Measurements from ENCODE around the gene CR1.

CR1 gene

GRCh38 chr1:207603777-207604176 is 107.8 kb downstream of the CR1 start:
- TF ChIP-seq EZH2 (IDR thresholded peaks at IDR 0.05; ENCODE audit: borderline replicate concordance, low read depth, low read length, severe bottlenecking) (no peak), CTCF (IDR thresholded peaks at IDR 0.05; ENCODE audit: borderline replicate concordance, extremely low read depth, low read length, poor library complexity, severe bottlenecking) (no peak)
- Histone ChIP-seq H3K27ac (ENCODE audit: low read length) (no peak overlapping the region), H3K27me3 (ENCODE audit: insufficient read depth, low read length, poor library complexity) (peaks cover 17% of the 10 kb centered on the region), H3K4me3 (ENCODE audit: low read depth in 1 of 2, low read length in 2 of 2) (no peak overlapping the region), H3K4me1 (ENCODE audit: insufficient read depth, low read length) (no peaks in the 10 kb centered on the region), H3K36me3 (ENCODE audit: insufficient read depth, low read length) (no peaks in the 10 kb centered on the region), H3K9ac (ENCODE audit: low read depth, low read length) (no peak overlapping the region), H2AFZ (ENCODE audit: low read depth, low read length) (no peak overlapping the region), H3K4me2 (ENCODE audit: insufficient read depth, low read length) (no peak overlapping the region), H3K9me3 (ENCODE audit: insufficient read depth, low read length, severe bottlenecking) (no peaks in the 10 kb centered on the region), H4K20me1 (ENCODE audit: insufficient read depth, low read length) (no peaks in the 10 kb centered on the region), H3K79me2 (ENCODE audit: insufficient read depth, low read length) (no peaks in the 10 kb centered on the region)
- DNase-seq (no peak), ATAC-seq (ENCODE audit: insufficient read depth, low read depth) (no peak)

DNA sequence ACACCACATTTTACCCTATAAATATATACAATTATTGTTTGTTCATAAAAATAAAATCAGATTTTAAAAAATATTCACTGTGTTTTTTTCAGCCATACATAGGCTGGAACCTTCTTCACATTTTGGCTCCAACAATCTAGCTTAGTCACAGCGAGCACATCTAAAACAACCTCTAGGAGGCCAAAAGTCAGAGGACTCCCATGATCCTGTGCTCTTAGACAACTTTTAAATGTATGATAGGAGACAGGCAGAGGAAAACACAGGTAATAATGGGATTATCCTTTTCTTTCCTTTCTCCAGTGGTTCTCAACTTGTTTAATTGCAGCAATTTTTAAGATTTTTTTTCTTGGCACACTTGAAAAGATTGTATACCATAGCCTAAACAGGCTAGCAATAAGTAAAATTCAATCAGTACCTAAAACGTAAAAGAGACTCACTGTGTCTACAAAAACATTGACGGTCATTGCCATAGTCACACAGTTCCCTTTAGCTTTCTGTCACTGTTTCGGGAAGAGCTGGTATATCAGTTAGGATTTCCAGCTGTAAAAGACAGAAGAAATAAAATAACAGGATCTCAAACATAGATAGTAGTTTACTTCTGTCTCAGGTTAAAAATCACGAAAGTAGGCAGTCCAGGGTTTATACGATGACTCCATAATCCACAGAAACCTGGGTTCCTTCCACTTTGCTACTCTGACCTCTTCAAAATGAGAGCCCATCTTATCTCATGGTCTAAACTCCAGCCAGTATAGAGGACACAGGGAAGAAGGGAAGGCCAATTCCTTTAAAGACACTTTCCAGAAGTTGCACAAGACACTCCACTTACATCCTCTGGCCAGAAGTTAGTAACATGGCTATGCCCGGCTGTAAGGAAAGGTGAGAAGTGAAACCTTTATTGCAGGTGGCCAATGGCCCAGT is 109.7 kb downstream of the CR1 start:
- no peak overlapping the region for H3K4me2 ChIP-seq (ENCODE audit: insufficient read depth, low read length)
- peaks cover 16% of the 10 kb centered on the region for H3K27me3 ChIP-seq (ENCODE audit: insufficient read depth, low read length, poor library complexity)
- H4K20me1 ChIP-seq (ENCODE audit: insufficient read depth, low read length): no peaks in the 10 kb centered on the region
- TF ChIP-seq EZH2 (IDR thresholded peaks at IDR 0.05; ENCODE audit: borderline replicate concordance, low read depth, low read length, severe bottlenecking) (no peak), CTCF (IDR thresholded peaks at IDR 0.05; ENCODE audit: borderline replicate concordance, extremely low read depth, low read length, poor library complexity, severe bottlenecking) (no peak)
- DNase-seq (no peak), ATAC-seq (ENCODE audit: insufficient read depth, low read depth) (no peak)
- no peaks in the 10 kb centered on the region for H3K79me2 ChIP-seq (ENCODE audit: insufficient read depth, low read length)
- H3K9ac ChIP-seq (ENCODE audit: low read depth, low read length): no peak overlapping the region
- H3K4me3 ChIP-seq (ENCODE audit: low read depth in 1 of 2, low read length in 2 of 2): no peak overlapping the region
- no peaks in the 10 kb centered on the region for H3K4me1 ChIP-seq (ENCODE audit: insufficient read depth, low read length)
- H3K36me3 ChIP-seq (ENCODE audit: insufficient read depth, low read length): no peaks in the 10 kb centered on the region
- H3K9me3 ChIP-seq (ENCODE audit: insufficient read depth, low read length, severe bottlenecking): no peaks in the 10 kb centered on the region
- no peak overlapping the region for H2AFZ ChIP-seq (ENCODE audit: low read depth, low read length)
- H3K27ac ChIP-seq (ENCODE audit: low read length): no peak overlapping the region

GRCh38 chr1:207606362-207606755 is 110.4 kb downstream of the CR1 start:
- Histone ChIP-seq H3K27me3 (ENCODE audit: insufficient read depth, low read length, poor library complexity) (peaks cover 16% of the 10 kb centered on the region), H3K4me1 (ENCODE audit: insufficient read depth, low read length) (no peaks in the 10 kb centered on the region), H4K20me1 (ENCODE audit: insufficient read depth, low read length) (no peaks in the 10 kb centered on the region), H3K4me2 (ENCODE audit: insufficient read depth, low read length) (no peak overlapping the region), H3K27ac (ENCODE audit: low read length) (no peak overlapping the region), H3K4me3 (ENCODE audit: low read depth in 1 of 2, low read length in 2 of 2) (no peak overlapping the region), H3K36me3 (ENCODE audit: insufficient read depth, low read length) (no peaks in the 10 kb centered on the region), H3K9ac (ENCODE audit: low read depth, low read length) (no peak overlapping the region), H3K79me2 (ENCODE audit: insufficient read depth, low read length) (no peaks in the 10 kb centered on the region), H2AFZ (ENCODE audit: low read depth, low read length) (no peak overlapping the region), H3K9me3 (ENCODE audit: insufficient read depth, low read length, severe bottlenecking) (no peaks in the 10 kb centered on the region)
- no peak for TF ChIP-seq CTCF (IDR thresholded peaks at IDR 0.05; ENCODE audit: borderline replicate concordance, extremely low read depth, low read length, poor library complexity, severe bottlenecking)
- no peak for TF ChIP-seq EZH2 (IDR thresholded peaks at IDR 0.05; ENCODE audit: borderline replicate concordance, low read depth, low read length, severe bottlenecking)
- no peak for DNase-seq
- no peak for ATAC-seq (ENCODE audit: insufficient read depth, low read depth)
